Lung (tissue), 12 donors: ENCODE results near the gene KITLG. TPM values are rescaled to one million over a fixed set of nuclear protein-coding genes. Genes with fewer than 3 reads are reported as not detected.

ENCODE experiments used
- ATAC-seq: fragments of 200-7000 bp; cut with Tn5 transposase; one replicate; pipeline ENCODE4 v1.9.1; 2020; ENCODE audit warnings: moderate number of reproducible peaks; ENCODE audit not compliant: insufficient read depth, low FRiP score
- DNase-seq, 3 donors: peaks; one replicate each; pipeline ENCODE4 v3.0.0-alpha.2; 2013 to 2017
- H3K27ac ChIP-seq, 2 donors: one replicate each; pipeline ENCODE4 v1.5.1; 2013; ENCODE audit warnings: mild to moderate bottlenecking in 2 of 2, moderate library complexity in 2 of 2, control low read depth in 1 of 2, inconsistent platforms in 1 of 2, low read depth in 1 of 2, low read length in 1 of 2
- H3K27me3 ChIP-seq, 3 donors: one replicate each; pipeline ENCODE4 v1.5.1; 2013; ENCODE audit warnings: low read length in 2 of 3; ENCODE audit not compliant: control insufficient read depth in 3 of 3, insufficient read depth in 3 of 3
- H3K36me3 ChIP-seq, 4 donors: one replicate each; pipeline ENCODE4 v1.5.1; 2013; ENCODE audit warnings: low read length in 4 of 4, mild to moderate bottlenecking in 1 of 4, moderate library complexity in 1 of 4; ENCODE audit not compliant: control insufficient read depth in 4 of 4, insufficient read depth in 4 of 4
- H3K4me1 ChIP-seq, 5 donors: one replicate each; pipeline ENCODE4 v1.5.1; 2013; ENCODE audit warnings: low read length in 5 of 5, mild to moderate bottlenecking in 2 of 5, moderate library complexity in 1 of 5; ENCODE audit not compliant: control insufficient read depth in 5 of 5, insufficient read depth in 5 of 5
- H3K4me3 ChIP-seq: one replicate; pipeline ENCODE4 v1.5.1; 2013; ENCODE audit warnings: mild to moderate bottlenecking, control low read depth, moderate library complexity
- H3K9ac ChIP-seq, 2 donors: one replicate each; pipeline ENCODE4 v1.5.1; 2013; ENCODE audit warnings: low read length in 2 of 2, control low read depth in 1 of 2; ENCODE audit not compliant: insufficient read depth in 1 of 2
- H3K9me3 ChIP-seq, 4 donors: one replicate each; pipeline ENCODE4 v1.5.1; 2013; ENCODE audit warnings: low read length in 3 of 4, mild to moderate bottlenecking in 1 of 4, moderate library complexity in 1 of 4; ENCODE audit not compliant: control insufficient read depth in 4 of 4, insufficient read depth in 3 of 4
- CTCF ChIP-seq: IDR thresholded peaks from 2 replicates; pipeline ENCODE4 v1.5.1; 2012; ENCODE audit warnings: mild to moderate bottlenecking; ENCODE audit errors: control extremely low read depth, extremely low read depth
- WGBS, 2 donors: extraction: QIAGEN DNeasy Blood & Tissue Kit; methylation state at CpG; one replicate each; pipeline ENCODE4 v1.1.7; 2013; 5-methylcytosine and 5-hydroxymethylcytosine counted together
- polyA plus RNA-seq, 2 donors: library from polyadenylated mRNA; stranded (reverse); fragments of 200-250 nt; gene quantifications; one replicate each; pipeline ENCODE4 v1.2.1, GENCODE V29; 2013
- total RNA-seq, 2 donors: library from RNA; depleted of rRNA in 1 of 2; stranded (reverse); fragments of >200 nt in 1 of 2; gene quantifications; one replicate each; pipeline ENCODE4 v1.2.1, GENCODE V29; 2014 to 2021
- donor health status: control.
- donor health status: control.
- donor health status: Bipolar disorder and iron deficiency.
- donor health status: healthy.
- donor health status: DM: yes; HTN: yes; CAD: no.

The KITLG gene
- total and polyA plus RNA-seq, 4 donors = 13.7 to 142 (median 38.2) TPM

DNA sequence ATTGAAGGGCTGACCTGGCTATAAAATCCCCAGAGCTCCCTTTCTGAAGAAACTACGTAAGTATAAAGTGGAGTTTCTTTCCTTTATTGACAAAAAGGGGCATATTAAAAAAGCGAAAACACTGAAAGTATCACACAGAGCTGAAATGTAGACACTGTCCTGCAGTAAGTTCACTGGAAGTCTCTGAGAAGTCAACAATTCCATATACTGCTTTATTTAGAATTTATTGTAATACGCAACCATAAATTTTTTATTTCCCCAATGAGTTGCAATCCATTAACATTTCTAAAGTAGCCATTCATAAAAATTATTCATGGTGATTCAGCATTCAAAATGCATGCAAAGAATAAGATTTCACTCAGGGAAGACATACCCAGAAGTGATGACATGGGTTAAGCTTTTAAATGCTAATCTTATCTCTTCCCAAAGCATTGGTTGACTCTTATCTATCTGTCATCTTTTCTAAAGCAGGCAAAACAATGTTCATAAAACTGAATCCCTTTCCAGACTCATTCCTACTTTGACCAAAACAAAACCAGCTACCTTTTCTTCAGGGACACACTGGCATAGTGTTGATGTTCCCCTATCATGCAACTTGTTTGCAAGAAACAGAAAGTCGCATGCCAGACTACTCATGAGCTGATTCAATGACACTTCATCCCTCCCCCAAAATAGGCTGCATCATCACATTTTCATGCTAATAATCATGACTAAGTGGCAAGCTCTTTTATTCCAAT, 17.3 kb downstream of the KITLG start:
- Histone ChIP-seq H3K9ac (no peak overlapping the region), H3K4me3 (no peak overlapping the region), H3K4me1 (peaks cover 0 to 24% (median 5%) of the 10 kb centered on the region in 5 donors), H3K27me3 (no peaks in the 10 kb centered on the region), H3K36me3 (peaks cover 0 to 2% (median 0%) of the 10 kb centered on the region in 4 donors), H3K9me3 (no peaks in the 10 kb centered on the region), H3K27ac (no peak overlapping the region)
- TF ChIP-seq CTCF = no peak
- 94% methylated on average over 4 of the region's 4 CpGs for WGBS, 2 donors
- DNase-seq (no peak), ATAC-seq (no peak)

GRCh38 chr12:88562151-88562550, 18.1 kb downstream of the KITLG start:
- H3K4me3 ChIP-seq = no peak overlapping the region
- DNase-seq (no peak), ATAC-seq (no peak)
- TF ChIP-seq CTCF = no peak
- peaks cover 0 to 24% (median 5%) of the 10 kb centered on the region in 5 donors for H3K4me1 ChIP-seq
- H3K36me3 ChIP-seq = peaks cover 0 to 2% (median 0%) of the 10 kb centered on the region in 4 donors
- no peaks in the 10 kb centered on the region for H3K27me3 ChIP-seq
- H3K9ac ChIP-seq = no peak overlapping the region
- H3K9me3 ChIP-seq = no peaks in the 10 kb centered on the region
- 85 to 87% methylated on average over 2 of the region's 2 CpGs for WGBS, 2 donors
- H3K27ac ChIP-seq = no peak overlapping the region

DNA sequence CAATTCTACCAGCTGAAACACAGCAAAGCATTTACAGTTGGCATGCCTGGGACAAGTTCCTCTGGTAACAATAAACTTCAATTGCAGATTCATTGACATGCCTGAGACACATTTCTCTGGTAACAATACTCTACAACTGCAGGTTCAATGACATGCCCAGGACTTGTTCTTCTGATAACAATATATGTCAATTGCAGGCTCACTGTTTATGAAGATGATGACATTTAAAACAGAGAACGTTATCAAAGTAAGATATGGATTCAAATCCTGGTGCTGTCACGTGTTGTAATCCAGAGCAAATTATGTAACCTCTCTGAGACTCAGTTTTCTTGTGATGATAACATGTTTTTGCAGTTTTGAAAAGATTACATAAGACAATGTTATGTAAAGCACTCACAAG, 20.5 kb downstream of the KITLG start:
- Histone ChIP-seq H3K36me3 (peaks cover 0 to 2% (median 0%) of the 10 kb centered on the region in 4 donors), H3K27ac (no peak overlapping the region), H3K27me3 (no peaks in the 10 kb centered on the region), H3K4me3 (no peak overlapping the region), H3K9me3 (no peaks in the 10 kb centered on the region), H3K9ac (no peak overlapping the region), H3K4me1 (peaks cover 0 to 18% (median 4%) of the 10 kb centered on the region in 5 donors)
- TF ChIP-seq CTCF = no peak
- DNase-seq = no peak
- no peak for ATAC-seq
- WGBS, 2 donors = 39 to 51% methylated on average over 2 of the region's 2 CpGs
